ENCODE measurements around the gene ITGB5.

- TF ChIP-seq, protein P1, sequence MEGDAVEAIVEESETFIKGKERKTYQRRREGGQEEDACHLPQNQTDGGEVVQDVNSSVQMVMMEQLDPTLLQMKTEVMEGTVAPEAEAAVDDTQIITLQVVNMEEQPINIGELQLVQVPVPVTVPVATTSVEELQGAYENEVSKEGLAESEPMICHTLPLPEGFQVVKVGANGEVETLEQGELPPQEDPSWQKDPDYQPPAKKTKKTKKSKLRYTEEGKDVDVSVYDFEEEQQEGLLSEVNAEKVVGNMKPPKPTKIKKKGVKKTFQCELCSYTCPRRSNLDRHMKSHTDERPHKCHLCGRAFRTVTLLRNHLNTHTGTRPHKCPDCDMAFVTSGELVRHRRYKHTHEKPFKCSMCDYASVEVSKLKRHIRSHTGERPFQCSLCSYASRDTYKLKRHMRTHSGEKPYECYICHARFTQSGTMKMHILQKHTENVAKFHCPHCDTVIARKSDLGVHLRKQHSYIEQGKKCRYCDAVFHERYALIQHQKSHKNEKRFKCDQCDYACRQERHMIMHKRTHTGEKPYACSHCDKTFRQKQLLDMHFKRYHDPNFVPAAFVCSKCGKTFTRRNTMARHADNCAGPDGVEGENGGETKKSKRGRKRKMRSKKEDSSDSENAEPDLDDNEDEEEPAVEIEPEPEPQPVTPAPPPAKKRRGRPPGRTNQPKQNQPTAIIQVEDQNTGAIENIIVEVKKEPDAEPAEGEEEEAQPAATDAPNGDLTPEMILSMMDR (IDR thresholded peaks at IDR 0.05): no peak
- no peak for TF ChIP-seq POLR2A (IDR thresholded peaks at IDR 0.05)
These were observed 94.7 kb downstream of the ITGB5 start for GRCh38 chr3:124792341-124793040.
